Stomach (tissue), 9 donors: Measurements from ENCODE around the gene LPIN2. TPM values are rescaled to one million over a fixed set of nuclear protein-coding genes. Genes with fewer than 3 reads are reported as not detected.
A peak's percentile ranks its signal among the peaks of the same experiment; 100 is the strongest.
"Not testable (repeated sequence)": the region's sequence is repeated elsewhere in the genome, so short reads cannot be mapped to it uniquely, and the experiment has no call there.

Source experiments
- DNase-seq, 2 donors: peaks; one replicate each; pipeline versions ENCODE4 v3.0.0 to v3.0.0-alpha.2; 2013 to 2019
- H3K27ac ChIP-seq, 5 donors: fragments of 200-600 bp in 4 of 5; sonication (generic) in 4 of 5; one replicate each; pipeline ENCODE4 v1.5.1; 2013 to 2019; ENCODE audit warnings: mild to moderate bottlenecking in 1 of 5, moderate library complexity in 1 of 5
- H3K27me3 ChIP-seq, 3 donors: fragments of 200-600 bp; sonication (generic); one replicate each; pipeline ENCODE4 v1.5.1; 2017 to 2019; ENCODE audit warnings: mixed run types in 1 of 3
- H3K36me3 ChIP-seq, 4 donors: fragments of 200-600 bp; sonication (generic); 1 replicate in 3 of 4; 2 replicates in 1 of 4; pipeline ENCODE4 v1.5.1; 2016 to 2019
- H3K4me1 ChIP-seq, 4 donors: fragments of 200-600 bp; sonication (generic); one replicate each; pipeline ENCODE4 v1.5.1; 2016 to 2019
- H3K4me3 ChIP-seq, 4 donors: fragments of 200-600 bp; sonication (generic) in 3 of 4; one replicate each; pipeline ENCODE4 v1.5.1; 2016 to 2019; ENCODE audit warnings: mild to moderate bottlenecking in 1 of 4
- H3K9me3 ChIP-seq, 4 donors: fragments of 200-600 bp; sonication (generic); one replicate each; pipeline ENCODE4 v1.5.1; 2016 to 2019
- CTCF ChIP-seq, 7 experiments: fragments of 450-650 bp in 4 of 7; fragments of 200-600 bp in 3 of 7; sonication (generic) in 3 of 7; IDR thresholded peaks; one replicate each; pipeline ENCODE4 v1.5.1; 2016 to 2019; ENCODE audit warnings: antibody characterized with exemption in 7 of 7, control low read depth in 2 of 7, mild to moderate bottlenecking in 1 of 7
- EP300 ChIP-seq: sonication (generic); formaldehyde crosslinking; IDR thresholded peaks from one replicate; pipeline ENCODE4 v1.6.1; 2017; ENCODE audit warnings: antibody characterized with exemption
- POLR2A ChIP-seq, 4 donors: fragments of 450-650 bp; IDR thresholded peaks; one replicate each; pipeline ENCODE4 v1.6.1; 2016; ENCODE audit warnings: antibody characterized with exemption in 4 of 4, control low read depth in 2 of 4, mild to moderate bottlenecking in 1 of 4, moderate library complexity in 1 of 4
- POLR2AphosphoS5 ChIP-seq, 3 donors: sonication (generic); formaldehyde crosslinking; IDR thresholded peaks; one replicate each; pipeline ENCODE4 v1.6.1; 2016; ENCODE audit warnings: antibody characterized with exemption in 3 of 3
- WGBS, 5 donors: extraction: QIAGEN DNeasy Blood & Tissue Kit in 3 of 5; methylation state at CpG; one replicate each; pipeline versions ENCODE4 v1.1.5 to v1.1.7; 2013 to 2018; 5-methylcytosine and 5-hydroxymethylcytosine counted together
- intact Hi-C: fragments of 100-400 bp; cut with DNase I; formaldehyde crosslinking; loops from one replicate; pipeline ENCODE4 v1.15.1; 2023; ENCODE audit warnings: low total_unique reads
- polyA plus RNA-seq, 3 donors: library from polyadenylated mRNA; stranded (reverse); fragments of 200-250 nt; gene quantifications; one replicate each; pipeline ENCODE4 v1.2.3, GENCODE V29; 2013
- total RNA-seq, 5 donors: library from RNA; depleted of rRNA; stranded (reverse); fragments of >200 nt; gene quantifications; one replicate each; pipeline versions ENCODE4 v1.1.0 to v1.2.3, GENCODE V29; 2014 to 2016
- donor health status: healthy with polysubstance abuse.
- donor health status: Bipolar disorder and iron deficiency.
- donor health status: healthy.

Gene LPIN2
- total and polyA plus RNA-seq, 8 donors, result 4.0 to 86.8 (median 13.0) TPM

- intact Hi-C loops, result no loop called here
- WGBS, 5 donors, result 0 to 2% (median 1%) methylated on average over 21 to 78 of the region's 78 CpGs
- Histone ChIP-seq H3K27me3 (no peaks in the 10 kb centered on the region), H3K4me3 (peak overlapping the region; percentile 68 to 99 (median 83)), H3K4me1 (peaks cover 21 to 83% (median 63%) of the 10 kb centered on the region in 4 donors), H3K9me3 (no peaks in the 10 kb centered on the region), H3K36me3 (peaks cover 0 to 21% (median under 1%) of the 10 kb centered on the region in 4 donors), H3K27ac (peak overlapping the region; percentile 91 to 100 (median 99))
- peak; percentile 48 to 84 for DNase-seq
- TF ChIP-seq POLR2AphosphoS5 (IDR thresholded peaks at IDR 0.05), result peak in 2 of 3 donors; percentile 5 to 13
- TF ChIP-seq CTCF (IDR thresholded peaks at IDR 0.05), result no peak
These were observed 564 bp downstream of the LPIN2 start for GRCh38 chr18:3012136-3013023.

DNA sequence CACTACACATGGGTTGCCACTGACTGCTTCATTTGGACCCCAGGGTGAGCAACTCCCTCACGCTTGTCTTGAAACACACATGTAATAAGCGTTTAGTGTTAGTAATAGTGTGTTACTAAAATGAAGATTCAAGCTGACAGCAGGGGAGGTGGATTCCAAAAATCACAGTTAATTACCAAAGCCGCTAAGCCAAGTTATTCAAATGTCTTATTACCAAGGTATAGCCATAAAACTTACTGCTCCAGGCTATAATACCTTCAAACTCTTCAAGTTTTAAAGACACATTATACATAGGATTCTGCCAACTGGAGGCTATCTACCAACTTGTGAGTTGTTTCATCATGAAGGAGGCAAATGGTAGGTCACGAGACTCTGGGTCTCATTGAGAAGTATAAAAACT is 2.9 kb downstream of the LPIN2 start:
- 77 to 87% (median 80%) methylated on average over 4 of the region's 4 CpGs for WGBS, 5 donors
- no peaks in the 10 kb centered on the region for H3K27me3 ChIP-seq
- no peak for DNase-seq
- no peaks in the 10 kb centered on the region for H3K9me3 ChIP-seq
- peaks cover 4 to 30% (median 8%) of the 10 kb centered on the region in 4 donors for H3K36me3 ChIP-seq
- TF ChIP-seq POLR2AphosphoS5 (IDR thresholded peaks at IDR 0.05), result no peak
- no peak for TF ChIP-seq EP300
- TF ChIP-seq CTCF (IDR thresholded peaks at IDR 0.05), result no peak
- peaks cover 21 to 73% (median 60%) of the 10 kb centered on the region in 4 donors for H3K4me1 ChIP-seq
- intact Hi-C loops, result no loop called here
- peak overlapping the region in 4 of 5 donors; percentile 1 to 99 (median 56) for H3K27ac ChIP-seq
- H3K4me3 ChIP-seq, result no peak overlapping the region

GRCh38 chr18:3008541-3008940 is 4.4 kb downstream of the LPIN2 start:
- Histone ChIP-seq H3K4me3 (no peak overlapping the region), H3K9me3 (no peaks in the 10 kb centered on the region), H3K27ac (peak overlapping the region in 3 of 5 donors; percentile 7 to 29 (median 26)), H3K36me3 (peaks cover 8 to 45% (median 18%) of the 10 kb centered on the region in 4 donors), H3K27me3 (no peaks in the 10 kb centered on the region), H3K4me1 (peaks cover 15 to 59% (median 46%) of the 10 kb centered on the region in 4 donors)
- DNase-seq, result no peak
- TF ChIP-seq EP300, result no peak
- peak in 1 of 3 donors; percentile 44 for TF ChIP-seq POLR2AphosphoS5 (IDR thresholded peaks at IDR 0.05)
- WGBS, 5 donors, result 65 to 84% (median 76%) methylated on average over 4 of the region's 4 CpGs
- intact Hi-C loops, result no loop called here

DNA sequence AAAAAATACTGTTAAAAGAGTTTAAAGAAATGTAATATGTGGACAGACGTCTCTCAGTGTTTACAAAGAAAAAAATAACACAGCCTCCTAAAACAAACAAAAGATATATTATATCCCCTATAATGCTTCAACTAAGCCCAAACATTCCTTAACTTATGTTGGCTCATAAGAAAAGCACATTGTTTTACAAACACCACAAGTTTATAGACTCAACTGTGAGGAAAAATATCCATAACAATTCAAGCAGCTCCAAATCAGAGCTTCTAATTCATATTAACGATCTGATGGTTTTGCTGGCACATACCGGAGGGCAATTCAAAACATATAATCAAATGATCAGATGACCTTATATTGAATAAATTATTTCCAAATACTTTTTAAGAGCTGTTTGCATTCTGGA is 5.5 kb downstream of the LPIN2 start:
- Histone ChIP-seq H3K36me3 (peaks cover 8 to 48% (median 18%) of the 10 kb centered on the region in 4 donors), H3K9me3 (no peaks in the 10 kb centered on the region), H3K4me3 (no peak overlapping the region), H3K27me3 (no peaks in the 10 kb centered on the region), H3K27ac (no peak overlapping the region), H3K4me1 (peaks cover 19 to 64% (median 49%) of the 10 kb centered on the region in 4 donors)
- TF ChIP-seq POLR2AphosphoS5 (IDR thresholded peaks at IDR 0.05), result no peak
- TF ChIP-seq EP300, result no peak
- TF ChIP-seq POLR2A (IDR thresholded peaks at IDR 0.05), result no peak
- TF ChIP-seq CTCF (IDR thresholded peaks at IDR 0.05), result no peak
- no peak for DNase-seq
- 46 to 63% (median 58%) methylated on average over 3 of the region's 3 CpGs for WGBS, 5 donors
- intact Hi-C loops, result no loop called here

DNA sequence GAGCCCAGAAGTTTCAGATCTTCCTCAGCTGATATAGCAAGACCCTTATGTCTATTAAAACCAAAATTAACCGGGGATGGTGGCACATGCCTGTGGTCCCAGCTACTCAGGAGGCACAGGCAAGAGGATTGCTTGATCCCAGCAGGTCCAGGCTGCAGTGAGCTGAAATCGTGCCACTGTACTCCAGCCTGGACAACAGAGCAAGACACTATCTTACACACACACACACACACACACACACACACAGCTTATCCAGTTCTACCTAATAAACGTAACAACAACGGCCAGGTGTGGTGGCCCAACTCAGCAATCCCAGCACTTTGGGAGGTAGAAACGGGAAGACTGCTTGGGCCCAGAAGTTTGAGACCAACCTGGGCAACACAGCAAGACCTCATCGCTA is 7.5 kb downstream of the LPIN2 start:
- H3K9me3 ChIP-seq, result no peaks in the 10 kb centered on the region
- no peaks in the 10 kb centered on the region for H3K27me3 ChIP-seq
- TF ChIP-seq EP300, result no peak
- TF ChIP-seq POLR2AphosphoS5 (IDR thresholded peaks at IDR 0.05), result no peak
- no peak for TF ChIP-seq CTCF (IDR thresholded peaks at IDR 0.05)
- TF ChIP-seq POLR2A (IDR thresholded peaks at IDR 0.05), result no peak
- H3K4me1 ChIP-seq, result peaks cover 9 to 48% (median 34%) of the 10 kb centered on the region in 4 donors
- intact Hi-C loops, result no loop called here
- H3K4me3 ChIP-seq, result no peak overlapping the region
- no peak for DNase-seq
- no peak overlapping the region for H3K27ac ChIP-seq
- H3K36me3 ChIP-seq, result peaks cover 8 to 48% (median 18%) of the 10 kb centered on the region in 4 donors
- WGBS, 5 donors, result 81 to 98% (median 92%) methylated on average over 6 of the region's 6 CpGs

DNA sequence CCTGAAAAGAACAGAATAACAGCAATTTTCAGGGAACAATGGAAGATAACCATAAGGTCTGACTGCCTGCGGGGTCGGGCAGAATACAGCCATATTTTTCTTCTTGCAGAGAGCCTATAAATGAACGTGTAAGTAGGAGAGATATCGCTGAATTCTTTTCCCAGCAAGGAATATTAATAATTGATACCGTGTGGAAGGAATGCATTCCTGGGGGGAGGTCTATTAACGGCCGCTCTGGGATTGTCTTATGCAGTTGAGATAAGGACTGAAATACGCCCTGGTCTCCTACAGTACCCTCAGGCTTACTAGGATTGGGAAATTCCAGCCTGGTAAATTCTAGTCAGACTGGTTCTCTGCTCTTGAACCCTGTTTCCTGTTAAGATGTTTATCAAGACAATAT is 9.2 kb downstream of the LPIN2 start:
- peaks cover 13 to 45% (median 28%) of the 10 kb centered on the region in 4 donors for H3K4me1 ChIP-seq
- H3K4me3 ChIP-seq, intact Hi-C loops, H3K27ac ChIP-seq, H3K9me3 ChIP-seq, H3K27me3 ChIP-seq, DNase-seq: not testable (repeated sequence)
- H3K36me3 ChIP-seq, result peaks cover 8 to 36% (median 18%) of the 10 kb centered on the region in 4 donors
- 74 to 88% (median 80%) methylated on average over 8 of the region's 8 CpGs for WGBS, 5 donors
